ENCODE measurements around the gene VIT.

VIT gene

GRCh38 chr2:36754578-36754977 is 58.1 kb downstream of the VIT start:
- Histone ChIP-seq H3K4me1 (ENCODE audit: control insufficient read depth, insufficient read depth, low read length) (no peaks in the 10 kb centered on the region), H3K36me3 (ENCODE audit: control insufficient read depth, insufficient read depth, low read length) (no peaks in the 10 kb centered on the region), H3K9ac (ENCODE audit: low read length) (no peak overlapping the region), H3K9me3 (ENCODE audit: control insufficient read depth, low read length) (no peaks in the 10 kb centered on the region), H3K27me3 (ENCODE audit: control insufficient read depth, insufficient read depth, low read length) (no peaks in the 10 kb centered on the region), H3K4me3 (ENCODE audit: low read length) (no peak overlapping the region)

GRCh38 chr2:36756438-36756837 is 59.9 kb downstream of the VIT start:
- H3K4me1 ChIP-seq (ENCODE audit: control insufficient read depth, insufficient read depth, low read length) = no peaks in the 10 kb centered on the region
- no peak overlapping the region for H3K9ac ChIP-seq (ENCODE audit: low read length)
- no peaks in the 10 kb centered on the region for H3K9me3 ChIP-seq (ENCODE audit: control insufficient read depth, low read length)
- no peaks in the 10 kb centered on the region for H3K27me3 ChIP-seq (ENCODE audit: control insufficient read depth, insufficient read depth, low read length)
- no peaks in the 10 kb centered on the region for H3K36me3 ChIP-seq (ENCODE audit: control insufficient read depth, insufficient read depth, low read length)
- no peak overlapping the region for H3K4me3 ChIP-seq (ENCODE audit: low read length)

GRCh38 chr2:36762764-36763490 is 66.4 kb downstream of the VIT start:
- Histone ChIP-seq H3K4me1 (ENCODE audit: control insufficient read depth, insufficient read depth, low read length) (no peaks in the 10 kb centered on the region), H3K27me3 (ENCODE audit: control insufficient read depth, insufficient read depth, low read length) (no peaks in the 10 kb centered on the region), H3K4me3 (ENCODE audit: low read length) (no peak overlapping the region), H3K9me3 (ENCODE audit: control insufficient read depth, low read length) (no peaks in the 10 kb centered on the region), H3K36me3 (ENCODE audit: control insufficient read depth, insufficient read depth, low read length) (no peaks in the 10 kb centered on the region), H3K9ac (ENCODE audit: low read length) (no peak overlapping the region)

GRCh38 chr2:36769106-36769505 is 72.6 kb downstream of the VIT start:
- Histone ChIP-seq H3K9ac (ENCODE audit: low read length) (no peak overlapping the region), H3K4me1 (ENCODE audit: control insufficient read depth, insufficient read depth, low read length) (no peaks in the 10 kb centered on the region), H3K27me3 (ENCODE audit: control insufficient read depth, insufficient read depth, low read length) (no peaks in the 10 kb centered on the region), H3K36me3 (ENCODE audit: control insufficient read depth, insufficient read depth, low read length) (no peaks in the 10 kb centered on the region), H3K9me3 (ENCODE audit: control insufficient read depth, low read length) (no peaks in the 10 kb centered on the region), H3K4me3 (ENCODE audit: low read length) (no peak overlapping the region)

GRCh38 chr2:36770542-36771287 is 74.2 kb downstream of the VIT start:
- Histone ChIP-seq H3K4me3 (ENCODE audit: low read length) (no peak overlapping the region), H3K4me1 (ENCODE audit: control insufficient read depth, insufficient read depth, low read length) (no peaks in the 10 kb centered on the region), H3K27me3 (ENCODE audit: control insufficient read depth, insufficient read depth, low read length) (no peaks in the 10 kb centered on the region), H3K36me3 (ENCODE audit: control insufficient read depth, insufficient read depth, low read length) (no peaks in the 10 kb centered on the region), H3K9ac (ENCODE audit: low read length) (no peak overlapping the region), H3K9me3 (ENCODE audit: control insufficient read depth, low read length) (no peaks in the 10 kb centered on the region)

- Histone ChIP-seq H3K9ac (ENCODE audit: low read length) (no peak overlapping the region), H3K36me3 (ENCODE audit: control insufficient read depth, insufficient read depth, low read length) (no peaks in the 10 kb centered on the region), H3K4me3 (ENCODE audit: low read length) (no peak overlapping the region), H3K4me1 (ENCODE audit: control insufficient read depth, insufficient read depth, low read length) (no peaks in the 10 kb centered on the region), H3K27me3 (ENCODE audit: control insufficient read depth, insufficient read depth, low read length) (no peaks in the 10 kb centered on the region), H3K9me3 (ENCODE audit: control insufficient read depth, low read length) (no peaks in the 10 kb centered on the region)
Observed at GRCh38 chr2:36771671-36772070, 75.2 kb downstream of the VIT start.

GRCh38 chr2:36773947-36774346 is 77.4 kb downstream of the VIT start:
- no peaks in the 10 kb centered on the region for H3K9me3 ChIP-seq (ENCODE audit: control insufficient read depth, low read length)
- H3K9ac ChIP-seq (ENCODE audit: low read length) = no peak overlapping the region
- H3K36me3 ChIP-seq (ENCODE audit: control insufficient read depth, insufficient read depth, low read length) = no peaks in the 10 kb centered on the region
- no peaks in the 10 kb centered on the region for H3K27me3 ChIP-seq (ENCODE audit: control insufficient read depth, insufficient read depth, low read length)
- no peak overlapping the region for H3K4me3 ChIP-seq (ENCODE audit: low read length)
- H3K4me1 ChIP-seq (ENCODE audit: control insufficient read depth, insufficient read depth, low read length) = no peaks in the 10 kb centered on the region

GRCh38 chr2:36775261-36775660 is 78.8 kb downstream of the VIT start:
- H3K4me3 ChIP-seq (ENCODE audit: low read length) = no peak overlapping the region
- no peaks in the 10 kb centered on the region for H3K27me3 ChIP-seq (ENCODE audit: control insufficient read depth, insufficient read depth, low read length)
- no peak overlapping the region for H3K9ac ChIP-seq (ENCODE audit: low read length)
- H3K9me3 ChIP-seq (ENCODE audit: control insufficient read depth, low read length) = no peaks in the 10 kb centered on the region
- H3K36me3 ChIP-seq (ENCODE audit: control insufficient read depth, insufficient read depth, low read length) = no peaks in the 10 kb centered on the region
- H3K4me1 ChIP-seq (ENCODE audit: control insufficient read depth, insufficient read depth, low read length) = no peaks in the 10 kb centered on the region

- no peak overlapping the region for H3K9ac ChIP-seq (ENCODE audit: low read length)
- H3K4me3 ChIP-seq (ENCODE audit: low read length) = no peak overlapping the region
- no peaks in the 10 kb centered on the region for H3K4me1 ChIP-seq (ENCODE audit: control insufficient read depth, insufficient read depth, low read length)
- no peaks in the 10 kb centered on the region for H3K36me3 ChIP-seq (ENCODE audit: control insufficient read depth, insufficient read depth, low read length)
- H3K27me3 ChIP-seq (ENCODE audit: control insufficient read depth, insufficient read depth, low read length) = no peaks in the 10 kb centered on the region
- H3K9me3 ChIP-seq (ENCODE audit: control insufficient read depth, low read length) = no peaks in the 10 kb centered on the region
Observed at GRCh38 chr2:36775806-36776205, 79.3 kb downstream of the VIT start.

- no peaks in the 10 kb centered on the region for H3K27me3 ChIP-seq (ENCODE audit: control insufficient read depth, insufficient read depth, low read length)
- no peaks in the 10 kb centered on the region for H3K9me3 ChIP-seq (ENCODE audit: control insufficient read depth, low read length)
- no peaks in the 10 kb centered on the region for H3K36me3 ChIP-seq (ENCODE audit: control insufficient read depth, insufficient read depth, low read length)
- no peak overlapping the region for H3K9ac ChIP-seq (ENCODE audit: low read length)
- no peaks in the 10 kb centered on the region for H3K4me1 ChIP-seq (ENCODE audit: control insufficient read depth, insufficient read depth, low read length)
- H3K4me3 ChIP-seq (ENCODE audit: low read length) = no peak overlapping the region
Observed at GRCh38 chr2:36777272-36777671, 80.8 kb downstream of the VIT start.

GRCh38 chr2:36777788-36778187 is 81.3 kb downstream of the VIT start:
- Histone ChIP-seq H3K27me3 (ENCODE audit: control insufficient read depth, insufficient read depth, low read length) (no peaks in the 10 kb centered on the region), H3K4me1 (ENCODE audit: control insufficient read depth, insufficient read depth, low read length) (no peaks in the 10 kb centered on the region), H3K9ac (ENCODE audit: low read length) (no peak overlapping the region), H3K9me3 (ENCODE audit: control insufficient read depth, low read length) (no peaks in the 10 kb centered on the region), H3K36me3 (ENCODE audit: control insufficient read depth, insufficient read depth, low read length) (no peaks in the 10 kb centered on the region), H3K4me3 (ENCODE audit: low read length) (no peak overlapping the region)

- H3K4me3 ChIP-seq (ENCODE audit: low read length) = no peak overlapping the region
- no peaks in the 10 kb centered on the region for H3K27me3 ChIP-seq (ENCODE audit: control insufficient read depth, insufficient read depth, low read length)
- no peak overlapping the region for H3K9ac ChIP-seq (ENCODE audit: low read length)
- H3K4me1 ChIP-seq (ENCODE audit: control insufficient read depth, insufficient read depth, low read length) = no peaks in the 10 kb centered on the region
- no peaks in the 10 kb centered on the region for H3K36me3 ChIP-seq (ENCODE audit: control insufficient read depth, insufficient read depth, low read length)
- H3K9me3 ChIP-seq (ENCODE audit: control insufficient read depth, low read length) = no peaks in the 10 kb centered on the region
Observed at GRCh38 chr2:36779462-36779861, 83.0 kb downstream of the VIT start.

Data from mucosa of stomach (tissue), 1 donor.